Epithelial cell of esophagus (primary cell): ENCODE data around the gene MS4A8.
"Not testable (repeated sequence)": the region's sequence is repeated elsewhere in the genome, so short reads cannot be mapped to it uniquely, and the experiment has no call there.

ENCODE experiments used
- DNase-seq: peaks from one replicate; pipeline ENCODE4 v3.0.0; 2010; ENCODE audit warnings: low read depth
- H3K4me3 ChIP-seq: 2 replicates; pipeline ENCODE4 v1.5.1; 2011; ENCODE audit warnings: mild to moderate bottlenecking, low read length, control low read depth
- CTCF ChIP-seq: IDR thresholded peaks from 2 replicates; pipeline ENCODE4 v1.5.1; 2011; ENCODE audit warnings: low read depth, mild to moderate bottlenecking, low read length, control low read depth, inconsistent platforms; ENCODE audit not compliant: insufficient read depth; ENCODE audit errors: missing control alignments

Gene MS4A8

GRCh38 chr11:60754887-60755286 lies 55.5 kb downstream of the MS4A8 start:
- no peak overlapping the region for H3K4me3 ChIP-seq
- no peak for TF ChIP-seq CTCF
- DNase-seq = no peak

- H3K4me3 ChIP-seq = no peak within 1 kb of the TSS
- peak; percentile 12 for TF ChIP-seq CTCF
- DNase-seq = peak; percentile 30
These were observed 57.1 kb downstream of the MS4A8 start, which contains the start of gene MS4A15 for GRCh38 chr11:60756307-60757032. TSS of gene MS4A15 (plus strand) at chr11:60756867. CDS start at chr11:60763734, 6,867 bp downstream.

- DNase-seq = no peak
- no peak overlapping the region for H3K4me3 ChIP-seq
- no peak for TF ChIP-seq CTCF
These were observed 57.9 kb downstream of the MS4A8 start for GRCh38 chr11:60757231-60757800.

- not testable (repeated sequence) for H3K4me3 ChIP-seq, DNase-seq
These were observed 59.3 kb downstream of the MS4A8 start for GRCh38 chr11:60758671-60759070.

- H3K4me3 ChIP-seq, DNase-seq: not testable (repeated sequence)
These were observed 60.2 kb downstream of the MS4A8 start for GRCh38 chr11:60759438-60760225.

GRCh38 chr11:60761436-60762190 lies 62.2 kb downstream of the MS4A8 start:
- no peak for DNase-seq
- no peak for TF ChIP-seq CTCF
- no peak overlapping the region for H3K4me3 ChIP-seq

- no peak overlapping the region for H3K4me3 ChIP-seq
- peak; percentile 33 for TF ChIP-seq CTCF
- peak; percentile 16 for DNase-seq
These were observed 63.7 kb downstream of the MS4A8 start for GRCh38 chr11:60762851-60763691.
